ENCODE results near the gene BCL11A. TPM values are rescaled to one million over a fixed set of nuclear protein-coding genes. Genes with fewer than 3 reads are reported as not detected.

The BCL11A gene
- total RNA-seq, 2 experiments from 2014 or later: not detected

DNA sequence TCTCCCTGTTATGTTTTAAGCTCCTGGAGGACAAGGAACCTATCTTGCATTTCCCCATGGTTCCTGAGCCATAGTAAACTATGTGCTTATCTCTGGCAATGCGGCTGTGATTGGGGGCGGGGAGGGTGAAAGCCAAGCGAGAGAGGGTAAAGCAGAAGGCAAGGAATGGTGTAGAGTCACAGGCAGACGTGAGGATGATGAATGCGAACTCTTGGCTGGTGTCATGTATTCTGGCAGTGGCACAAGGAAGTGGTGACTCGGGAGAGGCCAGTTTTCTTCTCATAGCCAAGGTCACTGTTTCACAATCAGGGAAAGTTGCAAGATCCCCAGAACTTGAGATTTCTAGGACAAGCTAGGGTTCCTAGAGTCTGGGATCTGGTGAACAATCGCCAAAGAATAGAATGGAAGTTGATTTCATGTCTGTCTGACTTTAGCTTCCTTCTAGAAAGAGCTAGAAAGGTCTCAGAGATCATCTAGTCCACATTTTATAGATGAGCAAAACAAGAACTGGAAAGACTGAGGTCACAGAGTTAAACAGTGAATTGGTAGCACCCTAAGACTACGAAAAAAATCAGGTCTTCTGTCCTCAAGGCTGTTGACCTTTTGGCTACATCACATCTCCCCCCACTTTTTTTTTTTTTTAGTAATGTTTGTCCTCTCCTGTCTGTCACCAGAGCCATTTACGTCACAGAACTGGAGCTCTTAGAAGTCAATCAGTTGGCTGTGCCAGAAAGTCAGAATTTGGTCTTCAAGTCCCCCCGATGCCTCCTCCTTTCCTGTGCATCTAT is 137.0 kb downstream of the BCL11A start:
- no peaks in the 10 kb centered on the region for H3K9me3 Mint-ChIP-seq
- H3K27me3 Mint-ChIP-seq: peaks cover 5% of the 10 kb centered on the region
- no peaks in the 10 kb centered on the region for H3K4me1 Mint-ChIP-seq
- no peaks in the 10 kb centered on the region for H3K36me3 Mint-ChIP-seq (ENCODE audit: low read depth)
- no peak overlapping the region for H3K27ac Mint-ChIP-seq
- ChIA-PET CTCF (no interaction called here), POLR2A (no interaction called here)
- no peak overlapping the region for H3K4me3 Mint-ChIP-seq
- no peak for DNase-seq

GRCh38 chr2:60415814-60416213 is 137.6 kb downstream of the BCL11A start:
- Mint-ChIP-seq H3K27ac (no peak overlapping the region), H3K9me3 (no peaks in the 10 kb centered on the region), H3K4me1 (no peaks in the 10 kb centered on the region), H3K4me3 (no peak overlapping the region), H3K27me3 (peaks cover 8% of the 10 kb centered on the region), H3K36me3 (ENCODE audit: low read depth) (no peaks in the 10 kb centered on the region)
- DNase-seq: no peak
- CTCF ChIA-PET: no interaction called here
- POLR2A ChIA-PET: no interaction called here

DNA sequence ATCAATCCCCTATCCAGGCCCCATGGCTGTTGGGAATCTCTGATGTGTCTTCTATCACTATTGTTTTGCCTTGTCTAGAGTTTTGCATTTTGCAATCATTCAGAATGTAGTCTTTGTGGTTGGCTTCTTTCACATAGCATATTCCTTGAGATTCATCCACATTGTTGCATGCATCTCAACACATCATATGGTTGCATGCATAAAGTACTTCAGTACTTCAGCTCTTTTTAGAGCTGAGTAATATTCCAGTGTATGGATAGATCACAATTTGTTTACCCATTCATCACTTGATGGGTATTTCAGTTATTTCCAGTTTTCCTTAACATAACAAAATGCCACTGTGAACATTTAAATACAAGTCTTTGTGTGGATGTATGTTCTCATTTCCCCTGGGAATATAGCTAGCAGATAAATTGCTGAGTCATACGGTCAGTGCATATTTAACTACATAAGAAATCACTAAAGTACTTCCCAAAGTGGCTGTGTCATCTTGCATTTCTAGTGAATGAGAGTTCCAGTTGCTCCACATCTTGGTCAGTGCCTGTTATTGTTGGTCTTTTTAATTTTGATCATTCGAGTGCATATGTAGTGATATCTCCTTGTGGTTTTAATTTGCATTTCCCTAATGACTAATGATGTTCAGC is 138.8 kb downstream of the BCL11A start:
- no peaks in the 10 kb centered on the region for H3K4me1 Mint-ChIP-seq

DNA sequence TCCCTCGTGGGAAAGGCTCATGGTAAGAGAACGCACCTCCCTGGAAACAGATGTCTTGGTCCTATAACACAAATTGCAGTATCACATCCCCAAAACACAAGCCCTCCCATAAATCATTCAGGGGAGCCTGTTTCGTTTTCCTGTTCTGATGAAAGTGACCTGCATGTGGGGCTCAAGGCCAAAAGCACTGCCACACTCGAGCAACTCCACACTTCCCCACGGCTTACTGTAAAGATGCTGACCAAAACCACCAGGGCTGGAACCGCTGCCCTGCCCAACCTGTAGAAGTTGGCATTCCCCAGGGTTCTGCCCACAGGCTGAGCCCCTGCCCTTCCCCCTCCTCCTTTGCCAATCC is 139.7 kb downstream of the BCL11A start:
- Mint-ChIP-seq H3K4me3 (no peak overlapping the region), H3K9me3 (no peaks in the 10 kb centered on the region), H3K36me3 (ENCODE audit: low read depth) (no peaks in the 10 kb centered on the region), H3K4me1 (no peaks in the 10 kb centered on the region), H3K27me3 (peaks cover 13% of the 10 kb centered on the region), H3K27ac (no peak overlapping the region)
- CTCF ChIA-PET: no interaction called here
- POLR2A ChIA-PET: no interaction called here
- no peak for DNase-seq

More for the DNA sequence above, 138.8 kb downstream of the BCL11A start:
- DNase-seq: no peak
- Mint-ChIP-seq H3K9me3 (no peaks in the 10 kb centered on the region), H3K36me3 (ENCODE audit: low read depth) (no peaks in the 10 kb centered on the region), H3K4me3 (no peak overlapping the region), H3K27me3 (peaks cover 13% of the 10 kb centered on the region), H3K27ac (no peak overlapping the region)
- ChIA-PET POLR2A (no interaction called here), CTCF (no interaction called here)

DNA sequence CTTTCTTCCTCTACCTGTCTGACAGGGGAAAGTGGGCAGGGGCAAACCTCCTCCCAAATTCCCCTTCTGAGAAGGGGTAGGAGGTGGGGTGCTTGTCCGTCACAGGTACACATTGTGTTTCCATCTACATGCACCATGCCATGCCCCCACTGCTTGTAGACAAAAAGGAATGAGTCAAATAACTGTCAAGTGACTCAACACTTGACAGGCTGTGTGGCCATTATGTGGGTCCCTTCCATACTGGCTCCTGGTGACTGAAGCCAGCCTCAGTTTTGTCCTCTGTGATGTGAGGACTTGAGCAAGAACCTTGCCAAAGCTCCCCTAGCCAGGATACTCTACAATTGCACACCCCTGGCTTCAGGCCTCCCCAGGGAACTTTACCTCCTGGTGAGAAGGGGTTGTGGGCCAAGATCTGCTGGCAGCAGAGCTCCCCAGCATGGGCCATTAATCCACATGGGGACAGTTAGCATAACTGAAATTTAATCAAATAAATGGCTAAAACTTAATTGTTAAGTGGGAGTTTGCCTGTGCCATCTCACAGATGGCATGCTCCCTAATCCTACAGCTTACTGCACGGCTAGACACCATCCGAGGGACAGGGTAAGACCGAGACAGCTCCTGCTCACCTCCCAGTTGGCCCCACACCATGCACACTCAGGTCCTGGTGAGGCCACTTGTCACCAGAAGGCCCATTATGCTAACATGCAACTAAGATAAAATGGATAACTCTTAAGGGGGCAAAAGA is 140.2 kb downstream of the BCL11A start:
- ChIA-PET CTCF (no interaction called here), POLR2A (no interaction called here)
- Mint-ChIP-seq H3K36me3 (ENCODE audit: low read depth) (no peaks in the 10 kb centered on the region), H3K27ac (no peak overlapping the region), H3K4me1 (no peaks in the 10 kb centered on the region), H3K9me3 (no peaks in the 10 kb centered on the region), H3K27me3 (peaks cover 13% of the 10 kb centered on the region), H3K4me3 (no peak overlapping the region)
- no peak for DNase-seq

- H3K9me3 Mint-ChIP-seq: no peaks in the 10 kb centered on the region
- DNase-seq: no peak
- no peak overlapping the region for H3K27ac Mint-ChIP-seq
- no peaks in the 10 kb centered on the region for H3K36me3 Mint-ChIP-seq (ENCODE audit: low read depth)
- H3K4me1 Mint-ChIP-seq: no peaks in the 10 kb centered on the region
- ChIA-PET POLR2A (no interaction called here), CTCF (no interaction called here)
- peaks cover 13% of the 10 kb centered on the region for H3K27me3 Mint-ChIP-seq
- H3K4me3 Mint-ChIP-seq: no peak overlapping the region
These were observed 140.8 kb downstream of the BCL11A start for GRCh38 chr2:60412620-60413019.

GRCh38 chr2:60412027-60412426 is 141.4 kb downstream of the BCL11A start:
- no peak for DNase-seq
- Mint-ChIP-seq H3K36me3 (ENCODE audit: low read depth) (no peaks in the 10 kb centered on the region), H3K27ac (no peak overlapping the region), H3K9me3 (no peaks in the 10 kb centered on the region), H3K4me1 (no peaks in the 10 kb centered on the region), H3K27me3 (peaks cover 13% of the 10 kb centered on the region), H3K4me3 (no peak overlapping the region)
- ChIA-PET POLR2A (no interaction called here), CTCF (no interaction called here)

DNA sequence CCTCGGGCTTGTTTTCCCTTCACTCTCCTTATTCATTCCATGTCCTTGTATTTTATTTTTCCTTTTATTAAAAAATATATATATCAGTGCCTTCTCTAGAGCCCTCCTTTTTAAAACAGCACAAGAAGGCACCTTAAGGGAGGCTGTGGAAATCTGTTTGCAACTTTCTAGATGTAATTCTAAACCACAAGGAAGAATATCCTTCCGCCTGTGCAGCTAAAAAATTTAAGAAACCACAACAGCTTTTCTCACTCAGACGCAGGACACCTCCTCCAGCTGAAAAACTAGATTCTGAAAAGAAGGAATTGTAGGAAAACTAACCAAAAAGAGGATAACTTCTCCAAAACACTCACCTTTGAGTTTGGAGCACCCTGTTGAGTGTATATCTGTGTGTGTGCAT is 142.2 kb downstream of the BCL11A start:
- H3K4me3 Mint-ChIP-seq: no peak overlapping the region
- H3K9me3 Mint-ChIP-seq: no peaks in the 10 kb centered on the region
- CTCF ChIA-PET: no interaction called here
- POLR2A ChIA-PET: no interaction called here
- H3K36me3 Mint-ChIP-seq (ENCODE audit: low read depth): no peaks in the 10 kb centered on the region
- no peak for DNase-seq
- no peaks in the 10 kb centered on the region for H3K4me1 Mint-ChIP-seq
- H3K27me3 Mint-ChIP-seq: peaks cover 13% of the 10 kb centered on the region
- no peak overlapping the region for H3K27ac Mint-ChIP-seq

GRCh38 chr2:60410456-60411146 is 142.9 kb downstream of the BCL11A start:
- Mint-ChIP-seq H3K4me3 (no peak overlapping the region), H3K27ac (no peak overlapping the region), H3K27me3 (peaks cover 13% of the 10 kb centered on the region), H3K4me1 (no peaks in the 10 kb centered on the region), H3K36me3 (ENCODE audit: low read depth) (no peaks in the 10 kb centered on the region), H3K9me3 (no peaks in the 10 kb centered on the region)
- DNase-seq: no peak
- POLR2A ChIA-PET: no interaction called here
- CTCF ChIA-PET: no interaction called here

- Mint-ChIP-seq H3K4me3 (no peak overlapping the region), H3K9me3 (no peaks in the 10 kb centered on the region), H3K4me1 (no peaks in the 10 kb centered on the region), H3K36me3 (ENCODE audit: low read depth) (no peaks in the 10 kb centered on the region), H3K27me3 (peaks cover 13% of the 10 kb centered on the region), H3K27ac (no peak overlapping the region)
- CTCF ChIA-PET: no interaction called here
- no peak for DNase-seq
- POLR2A ChIA-PET: no interaction called here
These were observed 144.0 kb downstream of the BCL11A start for GRCh38 chr2:60409531-60409871.

- no peaks in the 10 kb centered on the region for H3K9me3 Mint-ChIP-seq
- no peak overlapping the region for H3K27ac Mint-ChIP-seq
- ChIA-PET POLR2A (no interaction called here), CTCF (no interaction called here)
- no peaks in the 10 kb centered on the region for H3K4me1 Mint-ChIP-seq
- H3K36me3 Mint-ChIP-seq (ENCODE audit: low read depth): no peaks in the 10 kb centered on the region
- peaks cover 13% of the 10 kb centered on the region for H3K27me3 Mint-ChIP-seq
- no peak for DNase-seq
- no peak overlapping the region for H3K4me3 Mint-ChIP-seq
These were observed 144.5 kb downstream of the BCL11A start for GRCh38 chr2:60408811-60409530.

DNA sequence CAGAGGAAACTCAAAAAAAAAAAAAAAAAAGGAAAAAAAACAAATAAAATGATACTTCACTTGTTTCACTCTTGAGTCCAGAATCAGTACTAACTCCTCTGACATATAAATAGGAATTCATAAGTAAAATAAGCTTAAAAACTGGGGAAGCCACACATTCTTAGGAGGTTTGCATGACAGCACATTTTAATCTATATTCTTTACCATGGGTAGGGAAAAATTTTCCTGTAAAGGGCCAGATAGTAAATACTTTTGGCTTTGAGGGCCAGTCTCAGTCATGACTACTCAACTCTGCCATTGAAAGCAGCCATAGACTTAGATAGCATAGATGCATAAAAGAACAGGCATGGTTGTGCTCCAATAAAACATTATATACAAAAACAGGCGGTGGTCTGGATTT is 145.2 kb downstream of the BCL11A start:
- H3K27ac Mint-ChIP-seq: no peak overlapping the region
- POLR2A ChIA-PET: no interaction called here
- H3K27me3 Mint-ChIP-seq: peaks cover 13% of the 10 kb centered on the region

DNA sequence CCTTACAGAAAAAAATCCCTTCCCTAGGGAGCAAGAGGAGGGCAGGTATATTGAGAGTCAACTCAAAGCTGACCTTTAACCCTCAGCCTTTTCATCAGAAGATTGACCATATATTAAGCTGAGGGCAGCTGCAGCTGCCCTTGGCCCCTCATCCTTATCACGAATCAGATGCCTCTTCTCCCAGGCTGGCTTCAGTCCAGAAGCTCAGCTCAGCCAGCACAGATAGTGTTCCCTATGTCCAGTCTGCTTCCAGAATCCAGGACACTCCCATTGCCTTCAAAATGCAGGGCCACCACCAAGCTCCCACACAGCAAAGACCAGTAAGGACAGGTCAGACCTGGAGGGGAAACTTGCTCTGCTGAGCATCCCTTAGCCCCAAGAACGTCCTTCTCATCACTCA is 146.1 kb downstream of the BCL11A start:
- CTCF ChIA-PET: no interaction called here
- POLR2A ChIA-PET: no interaction called here

More for the DNA sequence above, 145.2 kb downstream of the BCL11A start:
- CTCF ChIA-PET: no interaction called here
- Mint-ChIP-seq H3K9me3 (no peaks in the 10 kb centered on the region), H3K4me3 (no peak overlapping the region), H3K4me1 (no peaks in the 10 kb centered on the region), H3K36me3 (ENCODE audit: low read depth) (no peaks in the 10 kb centered on the region)
- DNase-seq: no peak

More for the DNA sequence above, 146.1 kb downstream of the BCL11A start:
- Mint-ChIP-seq H3K4me3 (no peak overlapping the region), H3K27ac (no peak overlapping the region), H3K4me1 (no peaks in the 10 kb centered on the region), H3K9me3 (no peaks in the 10 kb centered on the region), H3K27me3 (peaks cover 13% of the 10 kb centered on the region), H3K36me3 (ENCODE audit: low read depth) (no peaks in the 10 kb centered on the region)
- no peak for DNase-seq
